ENCODE data around the gene DHRS13.

The DHRS13 gene

DNA sequence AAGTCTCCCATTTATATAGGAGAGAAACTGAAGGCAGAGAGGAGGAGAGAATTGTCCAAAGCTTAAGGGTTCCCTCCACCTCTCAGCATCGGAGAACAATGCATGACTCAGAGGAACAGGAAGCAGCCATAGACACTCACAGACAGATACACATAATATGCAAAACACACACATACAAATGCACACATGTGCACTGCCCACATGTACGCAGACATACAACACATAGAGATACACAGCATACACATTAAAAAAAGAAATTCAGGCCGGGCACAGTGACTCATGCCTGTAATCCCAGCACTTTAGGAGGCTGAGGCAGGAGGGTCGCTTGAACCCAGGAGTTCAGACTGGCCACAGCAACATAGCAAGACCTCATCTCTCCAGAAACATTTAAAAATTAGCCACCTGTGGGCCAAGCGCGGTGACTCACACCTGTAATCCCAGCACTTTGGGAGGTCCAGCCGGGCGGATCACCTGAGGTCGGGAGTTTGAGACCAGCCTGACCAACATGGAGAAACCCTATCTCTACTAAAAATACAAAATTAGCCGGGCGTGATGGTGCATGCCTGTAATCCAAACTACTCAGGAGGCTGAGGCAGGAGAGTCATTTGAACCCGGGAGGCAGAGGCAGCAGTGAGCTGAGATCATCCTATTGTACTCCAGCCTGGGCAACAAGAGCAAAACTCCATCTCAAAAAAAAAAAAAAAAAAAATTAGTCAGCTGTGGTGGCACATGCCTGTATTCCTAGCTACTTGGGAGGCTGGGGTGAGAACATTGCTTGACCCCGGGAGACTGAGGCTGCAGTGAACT, 36.7 kb downstream of the DHRS13 start:
- TF ChIP-seq GATA3 (IDR thresholded peaks at IDR 0.05; ENCODE audit: low read depth, low read length) (no peak), GATA2 (IDR thresholded peaks at IDR 0.05; ENCODE audit: low read depth, low read length) (no peak)

DNA sequence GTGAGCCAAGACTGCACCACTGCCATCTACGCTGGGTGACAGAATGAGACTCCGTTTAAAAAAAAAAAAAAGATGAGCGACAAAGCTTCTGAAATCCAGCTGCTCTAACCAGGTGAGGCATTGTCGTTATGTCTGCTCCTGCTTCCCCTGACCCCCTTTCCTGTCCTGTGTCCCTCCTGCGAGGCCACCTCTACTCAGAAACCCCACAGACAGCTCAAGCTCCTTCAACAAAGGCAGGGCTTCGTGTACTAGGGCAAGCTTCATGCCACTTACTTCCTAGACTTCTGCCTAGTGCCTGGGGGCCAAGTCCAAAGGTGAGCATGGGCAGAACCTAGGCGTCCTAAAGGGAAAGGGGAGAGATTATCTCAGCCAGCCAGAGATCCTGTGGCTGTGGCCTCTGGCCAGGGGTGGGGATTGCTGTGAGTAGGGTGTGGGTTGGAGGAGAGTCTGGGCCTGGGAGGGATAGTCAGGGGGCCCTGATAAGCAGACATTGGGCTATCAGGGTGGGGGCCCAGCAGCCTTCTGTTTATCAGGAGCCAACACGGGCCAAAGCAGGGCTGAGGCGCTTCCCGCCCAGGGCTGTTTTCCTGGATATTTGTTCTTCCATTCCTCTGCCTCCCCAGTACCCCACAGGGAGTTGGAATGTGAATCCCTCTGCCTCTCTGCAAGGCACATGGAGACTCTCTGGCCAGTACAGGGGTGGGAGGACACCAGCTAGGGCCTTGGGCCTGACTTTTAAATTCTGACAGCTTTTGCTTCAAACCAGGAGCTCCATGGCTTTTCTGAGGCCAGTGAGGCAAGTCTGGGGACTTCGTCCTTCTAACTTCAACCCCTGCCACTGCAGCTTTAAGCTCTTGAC, 37.7 kb downstream of the DHRS13 start:
- TF ChIP-seq GATA2 (IDR thresholded peaks at IDR 0.05; ENCODE audit: low read depth, low read length) (no peak), GATA3 (IDR thresholded peaks at IDR 0.05; ENCODE audit: low read depth, low read length) (no peak)

DNA sequence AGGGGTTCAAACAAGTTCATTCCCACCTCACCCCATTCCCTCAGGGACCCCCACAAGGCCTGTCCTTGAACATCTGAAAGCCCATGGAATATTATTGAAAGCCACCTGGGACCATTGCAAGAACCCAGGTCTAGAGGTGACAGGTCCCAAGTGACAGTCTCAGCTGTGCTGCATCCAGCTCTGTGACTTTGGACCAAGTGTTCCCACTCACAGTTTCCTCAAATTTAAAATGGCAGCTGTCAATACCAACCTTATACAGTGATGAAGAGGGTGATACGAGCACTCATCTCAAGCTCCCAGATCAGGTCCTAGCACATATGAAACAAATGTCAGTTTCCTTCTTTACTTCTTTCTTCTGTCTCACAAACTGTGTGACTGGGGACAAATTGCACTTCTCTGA, 38.9 kb downstream of the DHRS13 start:
- TF ChIP-seq GATA3 (IDR thresholded peaks at IDR 0.05; ENCODE audit: low read depth, low read length) (no peak), GATA2 (IDR thresholded peaks at IDR 0.05; ENCODE audit: low read depth, low read length) (no peak)

DNA sequence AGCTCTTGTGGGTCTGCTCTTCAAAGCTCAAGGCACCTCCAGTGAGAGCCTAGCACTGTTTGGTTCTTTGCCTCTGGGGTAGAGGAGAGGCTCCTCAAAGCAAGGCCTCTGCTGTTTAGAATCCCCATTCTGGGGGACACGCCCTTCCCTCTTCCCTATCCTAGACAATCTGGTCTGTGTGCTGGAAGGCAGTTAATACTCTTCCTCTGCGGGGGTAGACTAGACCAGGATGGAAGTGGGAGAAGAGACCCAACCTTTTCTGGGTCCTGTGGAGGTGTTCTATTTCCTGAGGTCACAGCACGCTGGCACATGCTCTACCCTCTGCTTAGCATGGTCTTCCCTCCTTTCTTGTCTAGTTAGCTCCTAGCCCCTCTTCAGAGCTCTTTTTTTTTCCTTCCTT, 40.3 kb downstream of the DHRS13 start:
- TF ChIP-seq GATA2 (IDR thresholded peaks at IDR 0.05; ENCODE audit: low read depth, low read length) = no peak
- no peak for TF ChIP-seq GATA3 (IDR thresholded peaks at IDR 0.05; ENCODE audit: low read depth, low read length)

DNA sequence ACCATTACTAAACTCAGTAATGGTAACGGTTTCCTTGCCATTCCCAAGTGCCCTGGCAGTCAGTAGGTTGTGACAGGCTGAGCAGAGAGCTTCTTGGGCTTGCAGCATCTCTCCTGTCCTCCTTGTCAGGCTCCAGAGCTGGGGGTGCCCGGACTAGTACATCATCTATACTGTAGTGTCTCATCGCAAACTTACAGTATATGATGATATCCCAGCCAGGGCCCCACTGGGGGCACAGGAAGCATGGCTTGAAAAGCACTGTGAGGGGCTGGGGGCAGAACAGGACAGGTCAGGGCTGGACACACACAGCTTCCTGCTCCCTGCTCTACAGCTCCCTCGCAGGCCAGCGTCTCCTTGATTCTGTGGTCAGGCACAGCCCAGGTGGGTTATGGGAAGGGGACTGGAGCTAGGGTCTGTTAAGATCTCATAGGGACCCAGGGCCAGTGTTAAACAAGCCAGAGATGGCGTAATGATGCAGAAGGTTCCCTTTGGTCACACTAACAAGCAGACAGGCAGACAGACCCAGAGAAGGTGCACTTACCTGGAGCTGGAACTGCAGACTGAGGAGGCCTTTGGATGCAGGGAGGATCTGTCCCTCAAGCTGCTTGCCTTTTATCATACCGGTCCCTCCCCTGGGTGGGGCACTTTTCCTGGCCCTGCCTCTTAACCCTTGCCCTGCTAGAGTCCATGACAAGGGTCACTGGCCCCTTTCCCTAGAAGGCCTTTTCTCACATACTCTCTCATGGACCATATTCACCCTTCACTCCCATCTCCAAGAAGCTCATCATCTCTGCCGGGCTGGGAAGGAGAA, 41.3 kb downstream of the DHRS13 start:
- TF ChIP-seq GATA3 (IDR thresholded peaks at IDR 0.05; ENCODE audit: low read depth, low read length) (no peak), GATA2 (IDR thresholded peaks at IDR 0.05; ENCODE audit: low read depth, low read length) (no peak)

DNA sequence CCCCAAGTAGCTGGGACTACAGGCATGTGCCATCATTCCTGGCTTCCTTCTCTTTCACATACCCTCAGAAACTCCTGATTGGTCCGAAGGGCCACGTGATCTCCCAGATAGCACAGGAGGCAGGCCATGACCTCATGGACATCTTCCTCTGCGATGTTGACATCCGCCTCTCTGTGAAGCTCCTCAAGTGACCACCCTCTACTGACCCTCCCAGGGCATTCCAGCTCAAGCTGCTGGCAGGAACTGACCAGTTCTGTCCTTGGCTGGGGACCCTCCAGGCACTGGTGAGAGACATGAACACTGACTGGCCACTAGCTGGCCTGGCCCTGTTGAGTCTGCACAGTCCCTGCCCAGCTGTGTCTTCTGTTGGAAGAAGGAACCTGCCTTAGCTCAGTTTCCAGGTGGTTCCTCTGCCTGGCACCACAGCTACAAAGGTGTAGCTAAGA, 42.5 kb downstream of the DHRS13 start:
- TF ChIP-seq GATA2 (IDR thresholded peaks at IDR 0.05; ENCODE audit: low read depth, low read length) (no peak), GATA3 (IDR thresholded peaks at IDR 0.05; ENCODE audit: low read depth, low read length) (no peak)

DNA sequence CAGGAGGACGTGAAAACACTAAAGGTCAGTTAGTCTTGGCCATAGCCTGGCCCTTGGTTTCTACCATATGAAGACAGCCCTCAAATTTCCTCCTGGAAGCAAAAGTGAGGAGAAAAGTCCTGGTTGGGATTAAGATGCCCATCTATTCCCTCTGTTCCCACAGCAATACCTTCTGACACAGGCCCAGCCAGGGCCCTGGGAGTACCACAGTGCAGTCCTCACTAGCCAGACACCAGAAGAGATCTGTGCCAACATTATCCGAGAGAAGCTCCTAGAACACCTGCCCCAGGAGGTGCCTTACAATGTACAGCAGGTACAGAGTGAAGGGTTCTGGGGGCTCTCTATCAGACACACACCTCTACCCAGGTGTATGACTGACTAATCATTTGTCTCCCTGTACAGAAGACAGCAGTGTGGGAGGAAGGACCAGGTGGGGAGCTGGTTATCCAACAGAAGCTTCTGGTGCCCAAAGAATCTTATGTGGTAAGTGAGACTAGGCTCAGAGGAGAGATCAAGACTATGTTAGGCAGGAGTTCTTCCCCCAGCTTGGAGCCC, 44.0 kb downstream of the DHRS13 start:
- TF ChIP-seq GATA3 (IDR thresholded peaks at IDR 0.05; ENCODE audit: low read depth, low read length) (no peak), GATA2 (IDR thresholded peaks at IDR 0.05; ENCODE audit: low read depth, low read length) (no peak)

DNA sequence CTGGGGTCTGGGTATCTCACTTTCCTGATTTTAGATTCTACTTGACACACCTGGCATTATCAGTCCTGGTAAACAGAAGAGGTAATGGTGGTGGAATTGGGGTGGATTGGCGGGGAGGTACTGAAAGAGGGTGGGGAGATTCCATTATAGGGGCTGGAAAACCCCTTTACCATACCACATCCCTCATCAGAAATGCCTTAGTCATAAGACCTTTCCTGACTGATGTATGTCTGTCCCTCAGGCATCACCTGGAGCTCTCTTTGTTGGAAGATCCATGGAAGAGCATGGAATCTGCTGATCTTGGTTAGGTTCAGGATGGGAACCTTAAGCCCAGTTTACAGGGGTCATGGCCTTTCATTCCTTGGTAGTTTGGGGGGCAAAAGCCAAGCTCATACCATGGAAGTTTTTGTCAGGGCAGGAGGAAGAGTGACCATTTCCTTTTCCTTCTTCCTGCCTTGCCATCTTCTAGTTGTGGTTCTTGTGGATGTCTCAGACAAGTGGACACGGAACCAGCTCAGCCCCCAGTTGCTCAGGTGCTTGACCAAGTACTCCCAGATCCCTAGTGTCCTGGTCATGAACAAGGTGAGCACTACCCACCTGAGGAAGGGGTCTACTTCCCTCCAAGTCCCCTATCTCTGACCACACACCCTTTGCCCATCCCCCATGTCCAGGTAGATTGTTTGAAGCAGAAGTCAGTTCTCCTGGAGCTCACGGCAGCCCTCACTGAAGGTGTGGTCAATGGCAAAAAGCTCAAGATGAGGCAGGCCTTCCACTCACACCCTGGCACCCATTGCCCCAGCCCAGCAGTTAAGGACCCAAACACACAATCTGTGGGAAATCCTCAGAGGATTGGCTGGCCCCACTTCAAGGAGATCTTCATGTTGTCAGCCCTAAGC, 44.7 kb downstream of the DHRS13 start:
- TF ChIP-seq GATA2 (IDR thresholded peaks at IDR 0.05; ENCODE audit: low read depth, low read length) (no peak), GATA3 (IDR thresholded peaks at IDR 0.05; ENCODE audit: low read depth, low read length) (no peak)

DNA sequence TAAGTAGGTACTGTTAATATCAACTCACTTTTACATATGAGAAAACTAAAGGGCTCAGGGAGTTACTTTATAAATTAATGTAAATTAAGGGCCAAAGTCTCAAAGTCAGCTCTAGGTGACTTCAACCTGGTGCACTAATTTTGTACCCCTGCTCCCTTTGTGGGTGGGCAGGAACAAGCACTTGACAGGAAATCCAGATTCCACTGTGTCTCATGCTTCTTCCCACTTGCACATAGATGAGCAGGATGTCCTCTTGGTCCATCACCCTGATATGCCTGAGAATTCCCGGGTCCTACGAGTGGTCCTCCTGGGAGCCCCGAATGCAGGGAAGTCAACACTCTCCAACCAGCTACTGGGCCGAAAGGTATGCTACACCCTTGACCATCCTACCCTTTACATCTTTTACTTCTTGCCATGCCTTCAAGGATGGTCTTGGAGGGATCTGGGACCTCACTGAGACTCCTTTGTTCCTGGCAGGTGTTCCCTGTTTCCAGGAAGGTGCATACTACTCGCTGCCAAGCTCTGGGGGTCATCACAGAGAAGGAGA, 46.8 kb downstream of the DHRS13 start:
- no peak for TF ChIP-seq GATA2 (IDR thresholded peaks at IDR 0.05; ENCODE audit: low read depth, low read length)
- no peak for TF ChIP-seq GATA3 (IDR thresholded peaks at IDR 0.05; ENCODE audit: low read depth, low read length)

DNA sequence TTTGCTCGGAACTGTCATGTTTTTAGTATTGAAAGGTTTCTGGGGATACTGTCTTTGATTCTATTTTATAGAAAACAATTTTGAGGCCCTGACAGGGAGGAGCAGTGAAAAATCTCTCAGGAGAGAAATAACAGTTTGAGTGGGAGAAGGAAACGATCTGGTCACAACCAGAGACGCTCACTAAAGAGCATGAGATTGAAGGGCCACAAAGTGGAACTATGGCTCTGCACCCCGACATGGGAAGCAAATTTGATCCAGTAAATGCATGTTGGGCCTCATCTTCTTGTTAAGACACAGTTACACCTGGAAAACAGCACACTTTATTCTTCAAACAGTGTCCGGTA, 47.6 kb downstream of the DHRS13 start:
- TF ChIP-seq GATA2 (IDR thresholded peaks at IDR 0.05; ENCODE audit: low read depth, low read length) = no peak
- TF ChIP-seq GATA3 (IDR thresholded peaks at IDR 0.05; ENCODE audit: low read depth, low read length) = no peak

DNA sequence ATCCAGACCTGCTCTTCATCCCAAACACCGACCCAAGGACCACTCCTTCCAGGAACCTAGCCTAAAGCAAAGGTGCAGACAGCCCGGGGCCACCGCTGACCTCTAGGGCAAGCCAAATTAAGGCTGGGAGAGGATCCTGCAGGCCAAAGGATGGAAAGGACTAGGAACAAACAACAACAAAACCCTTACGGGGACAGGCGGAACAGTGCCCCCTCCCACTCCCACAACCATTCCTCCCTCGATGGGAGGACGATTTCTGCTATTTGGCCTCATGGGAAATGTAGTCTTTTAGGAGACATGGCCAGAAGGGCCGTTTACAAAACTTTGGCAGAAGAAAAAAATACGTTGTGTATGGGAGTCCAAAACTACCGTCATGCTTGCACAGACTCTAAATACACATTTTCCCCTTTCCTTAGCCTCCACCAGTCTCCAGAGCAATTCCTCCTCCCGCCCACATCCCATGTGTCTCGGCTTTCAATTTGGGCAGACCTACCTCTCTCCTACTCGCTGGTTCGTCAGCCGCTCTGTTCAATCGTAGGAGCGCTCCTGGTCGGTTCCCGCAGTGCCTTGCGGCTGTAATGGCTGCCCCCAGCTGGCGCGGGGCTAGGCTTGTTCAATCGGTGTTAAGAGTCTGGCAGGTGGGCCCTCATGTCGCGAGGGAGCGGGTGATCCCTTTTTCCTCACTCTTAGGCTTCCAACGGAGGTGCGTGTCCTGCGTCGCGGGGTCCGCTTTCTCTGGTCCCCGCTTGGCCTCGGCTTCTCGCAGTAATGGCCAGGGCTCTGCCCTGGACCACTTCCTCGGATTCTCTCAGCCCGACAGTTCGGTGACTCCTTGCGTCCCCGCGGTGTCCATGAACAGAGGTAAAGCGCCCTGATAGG, 48.2 kb downstream of the DHRS13 start, which contains the start of gene ERAL1:
TSS of gene ERAL1 (plus strand) at position 560 of the 879 bp plus-strand sequence. CDS start at position 579, 19 bp downstream.
- TF ChIP-seq GATA3 (IDR thresholded peaks at IDR 0.05; ENCODE audit: low read depth, low read length) (no peak), GATA2 (IDR thresholded peaks at IDR 0.05; ENCODE audit: low read depth, low read length) (no peak)

DNA sequence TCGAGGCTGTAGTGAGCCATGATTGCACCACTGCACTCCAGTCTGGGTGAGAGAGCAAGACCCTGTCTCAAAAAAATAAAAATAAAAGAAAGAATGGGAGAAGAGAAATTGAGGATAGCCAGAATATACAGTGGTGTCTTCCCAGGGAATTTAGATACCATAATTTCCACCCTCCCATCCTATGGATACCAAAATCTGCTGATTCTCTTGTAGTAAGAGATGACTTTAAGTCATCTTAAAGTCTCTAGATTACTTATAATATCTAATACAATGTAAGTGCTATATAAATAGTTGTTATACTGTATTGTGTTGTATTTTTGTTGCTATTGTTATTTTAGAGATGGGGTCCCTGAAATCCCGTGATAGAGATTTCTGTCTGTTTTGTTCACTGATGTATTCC, 49.6 kb downstream of the DHRS13 start:
- TF ChIP-seq GATA3 (IDR thresholded peaks at IDR 0.05; ENCODE audit: low read depth, low read length) = no peak
- no peak for TF ChIP-seq GATA2 (IDR thresholded peaks at IDR 0.05; ENCODE audit: low read depth, low read length)
